H1 (cell line): ENCODE data around the gene DACT1. TPM values are rescaled to one million over a fixed set of nuclear protein-coding genes. Genes with fewer than 3 reads are reported as not detected.

Source experiments
- CTCF ChIA-PET: fragments of 300-600 bp; sonication (Branson Sonifier 250); formaldehyde crosslinking; loops from one replicate; lab custom pipeline; 2021; ENCODE audit not compliant: partially characterized antibody; lab: Charles Lee
- POLR2A ChIA-PET: fragments of 300-600 bp; sonication (Branson Sonifier 250); formaldehyde crosslinking; loops from one replicate; lab custom pipeline; 2021; ENCODE audit warnings: inconsistent platforms; ENCODE audit not compliant: partially characterized antibody; lab: Charles Lee
- DNase-seq, 2 experiments: peaks; one replicate each; pipeline versions ENCODE4 v3.0.0 to v3.0.0-alpha.2; 2010 to 2022; ENCODE audit warnings: low spot score in 2 of 2, low read depth in 1 of 2, mixed read lengths in 1 of 2
- FAIRE-seq: peaks from 2 replicates; lab custom pipeline; 2011; peaks lifted over from hg19 to GRCh38; lab: Jason Lieb, UNC
- H2AFZ ChIP-seq: 2 replicates; pipeline ENCODE4 v1.8.1; 2012; ENCODE audit warnings: low read length, inconsistent platforms
- H2AK5ac ChIP-seq: 2 replicates; pipeline ENCODE4 v1.6.1; 2013; ENCODE audit warnings: low read depth, low read length
- H2BK120ac ChIP-seq: replicated peaks from 2 replicates; pipeline ENCODE3; 2013; ENCODE audit warnings: low read depth, low read length, inconsistent platforms
- H2BK12ac ChIP-seq: 2 replicates; pipeline ENCODE4 v1.6.1; 2013; ENCODE audit warnings: low read depth, low read length
- H2BK15ac ChIP-seq: 2 replicates; pipeline ENCODE4 v1.6.1; 2013; ENCODE audit warnings: low read length
- H2BK20ac ChIP-seq: 2 replicates; pipeline ENCODE4 v1.6.1; 2013; ENCODE audit warnings: low read length
- H2BK5ac ChIP-seq: 2 replicates; pipeline ENCODE4 v1.6.1; 2013; ENCODE audit warnings: low read depth, low read length
- H3K14ac ChIP-seq: 2 replicates; pipeline ENCODE4 v1.6.1; 2013; ENCODE audit warnings: inconsistent platforms; ENCODE audit not compliant: insufficient read length
- H3K18ac ChIP-seq: 2 replicates; pipeline ENCODE4 v1.6.1; 2013; ENCODE audit warnings: low read length; ENCODE audit errors: extremely low read depth
- H3K23ac ChIP-seq: 2 replicates; pipeline ENCODE4 v1.6.1; 2013; ENCODE audit warnings: inconsistent platforms; ENCODE audit not compliant: insufficient read length
- H3K23me2 ChIP-seq: 2 replicates; pipeline ENCODE4 v1.6.1; 2013; ENCODE audit warnings: low read depth, low read length
- H3K27ac ChIP-seq: 2 replicates; pipeline ENCODE4 v1.6.1; 2011; ENCODE audit warnings: low read depth, low read length, inconsistent platforms
- H3K27me3 ChIP-seq, 4 experiments: replicated peaks in 1 of 4; 1 replicate in 1 of 4; 2 replicates in 3 of 4; pipeline versions ENCODE4 v1.6.1 to v1.8.1; 2011 to 2013; ENCODE audit warnings: low read length in 3 of 4, mild to moderate bottlenecking in 3 of 4, inconsistent platforms in 2 of 4, mixed read lengths in 2 of 4, moderate library complexity in 1 of 4; ENCODE audit not compliant: control insufficient read depth in 3 of 4, insufficient read depth in 3 of 4; ENCODE audit errors: extremely low read depth in 1 of 4
- H3K36me3 ChIP-seq, 4 experiments: 2 replicates each; pipeline versions ENCODE4 v1.6.1 to v1.8.1; 2011 to 2013; ENCODE audit warnings: mild to moderate bottlenecking in 4 of 4, low read length in 3 of 4, moderate library complexity in 2 of 4, control low read depth in 1 of 4, inconsistent platforms in 1 of 4; ENCODE audit not compliant: insufficient read depth in 4 of 4, control insufficient read depth in 2 of 4
- H3K4ac ChIP-seq: replicated peaks from 2 replicates; pipeline ENCODE3; 2013; ENCODE audit warnings: low read length, low read depth, mixed read lengths, inconsistent platforms; ENCODE audit not compliant: insufficient read length
- H3K4me1 ChIP-seq, 4 experiments: replicated peaks in 1 of 4; 1 replicate in 1 of 4; 2 replicates in 3 of 4; pipeline versions ENCODE4 v1.6.1 to v1.8.1; 2011 to 2013; ENCODE audit warnings: low read length in 3 of 4, inconsistent platforms in 2 of 4, mixed read lengths in 1 of 4; ENCODE audit not compliant: insufficient read depth in 4 of 4, control insufficient read depth in 3 of 4
- H3K4me2 ChIP-seq, 2 experiments: 2 replicates each; pipeline versions ENCODE4 v1.6.1 to v1.8.1; 2011 to 2013; ENCODE audit warnings: low read depth in 2 of 2, low read length in 2 of 2, control low read depth in 1 of 2, inconsistent platforms in 1 of 2, mild to moderate bottlenecking in 1 of 2; ENCODE audit not compliant: insufficient read depth in 1 of 2
- H3K4me3 ChIP-seq, 4 experiments: fragments of 200-600, 300-600 bp in 1 of 4; sonication (generic), shearing (Covaris generic), sonication (Bioruptor Twin) in 1 of 4; 2 replicates each; pipeline versions ENCODE4 v1.5.1 to v1.8.1; 2011 to 2016; ENCODE audit warnings: low read length in 4 of 4, low read depth in 3 of 4, control low read depth in 2 of 4, inconsistent platforms in 2 of 4, mild to moderate bottlenecking in 2 of 4, mixed read lengths in 1 of 4, moderate library complexity in 1 of 4; ENCODE audit not compliant: insufficient read depth in 2 of 4; ENCODE audit errors: extremely low read depth in 1 of 4
- H3K56ac ChIP-seq: replicated peaks from 2 replicates; pipeline ENCODE3; 2013; ENCODE audit warnings: low read depth, mild to moderate bottlenecking, mixed read lengths, low read length, inconsistent platforms; ENCODE audit not compliant: insufficient read length
- H3K79me1 ChIP-seq: 2 replicates; pipeline ENCODE4 v1.6.1; 2013; ENCODE audit warnings: low read depth, low read length, control low read depth
- H3K79me2 ChIP-seq, 2 experiments: 2 replicates each; pipeline versions ENCODE4 v1.6.1 to v1.8.1; 2012 to 2013; ENCODE audit warnings: low read length in 2 of 2, mild to moderate bottlenecking in 2 of 2, inconsistent platforms in 1 of 2; ENCODE audit not compliant: insufficient read depth in 2 of 2, control insufficient read depth in 1 of 2
- H3K9ac ChIP-seq, 4 experiments: replicated peaks in 1 of 4; 1 replicate in 1 of 4; 2 replicates in 3 of 4; pipeline versions ENCODE4 v1.6.1 to v1.8.1; 2011 to 2013; ENCODE audit warnings: low read depth in 3 of 4, low read length in 3 of 4, control low read depth in 2 of 4, mild to moderate bottlenecking in 2 of 4, moderate library complexity in 2 of 4, inconsistent platforms in 1 of 4; ENCODE audit errors: extremely low read depth in 1 of 4
- H3K9me3 ChIP-seq, 2 experiments: 2 replicates each; pipeline versions ENCODE4 v1.6.1 to v1.8.1; 2012 to 2013; ENCODE audit warnings: mild to moderate bottlenecking in 2 of 2, moderate library complexity in 2 of 2, control low read depth in 1 of 2, inconsistent platforms in 1 of 2, low read depth in 1 of 2, low read length in 1 of 2, mixed read lengths in 1 of 2; ENCODE audit not compliant: insufficient read depth in 2 of 2
- H4K20me1 ChIP-seq, 2 experiments: replicated peaks in 1 of 2; 2 replicates each; pipeline versions ENCODE3 to v1.8.1; 2011 to 2013; ENCODE audit warnings: inconsistent platforms in 2 of 2, low read length in 2 of 2, mild to moderate bottlenecking in 1 of 2; ENCODE audit not compliant: insufficient read depth in 2 of 2, control insufficient read depth in 1 of 2
- H4K5ac ChIP-seq: 2 replicates; pipeline ENCODE4 v1.6.1; 2013; ENCODE audit warnings: low read length, low read depth, mixed read lengths, inconsistent platforms; ENCODE audit not compliant: insufficient read length
- H4K8ac ChIP-seq: 2 replicates; pipeline ENCODE4 v1.8.0; 2013; ENCODE audit warnings: mild to moderate bottlenecking, moderate library complexity, low read length, inconsistent platforms; ENCODE audit not compliant: insufficient read depth; ENCODE audit errors: extremely low read depth
- H4K91ac ChIP-seq: replicated peaks from 2 replicates; pipeline ENCODE3; 2013; ENCODE audit warnings: low read length, mixed read lengths, inconsistent platforms; ENCODE audit not compliant: insufficient read length
- BRCA1 ChIP-seq: IDR thresholded peaks from 2 replicates; pipeline ENCODE4 v1.6.1; 2012; ENCODE audit warnings: low read depth, low read length, improper control_type of control experiment
- WGBS, 2 experiments: shearing (Covaris generic) in 1 of 2; methylation state at CpG; one replicate each; pipeline versions ENCODE4 v1.1.6 to v1.1.7; 2013 to 2015; ENCODE audit warnings: low lambda C conversion rate in 2 of 2, mixed read lengths in 2 of 2, inconsistent platforms in 1 of 2, low coverage in 1 of 2, missing lambda C conversion rate in 1 of 2; ENCODE audit not compliant: insufficient replicate concordance in 2 of 2, insufficient coverage in 1 of 2, insufficient read length in 1 of 2; ENCODE audit errors: extremely low coverage in 1 of 2, missing lambda C conversion rate in 1 of 2; 5-methylcytosine and 5-hydroxymethylcytosine counted together
- polyA plus RNA-seq, 7 experiments: library from polyadenylated mRNA; depleted of rRNA in 3 of 7; stranded (reverse) in 5 of 7; unstranded in 2 of 7; fragments of >200 nt in 5 of 7; fragments of 200-250 nt in 2 of 7; gene quantifications; 1 replicate in 5 of 7; 2 replicates in 1 of 7; 4 replicates in 1 of 7; pipeline versions ENCODE4 v1.2.1 to v1.2.3, GENCODE V29; 2011 to 2013; ENCODE audit warnings: missing spikeins in 2 of 7, mixed read lengths in 2 of 7
- total RNA-seq: library from RNA; stranded (reverse); fragmentation: NEBNext Ultra II Directional; extraction: Animal tissue kit (Norgen Biotek cat#: 25700); gene quantifications from 2 replicates; pipeline ENCODE4 v1.2.1, GENCODE V29; 2021

Gene DACT1
- total and polyA plus RNA-seq, 2 of the 8 experiments (the other 6 are each of a cell fraction or from before 2014, with no cell fraction given), result 3.2 to 29.8 TPM

DNA sequence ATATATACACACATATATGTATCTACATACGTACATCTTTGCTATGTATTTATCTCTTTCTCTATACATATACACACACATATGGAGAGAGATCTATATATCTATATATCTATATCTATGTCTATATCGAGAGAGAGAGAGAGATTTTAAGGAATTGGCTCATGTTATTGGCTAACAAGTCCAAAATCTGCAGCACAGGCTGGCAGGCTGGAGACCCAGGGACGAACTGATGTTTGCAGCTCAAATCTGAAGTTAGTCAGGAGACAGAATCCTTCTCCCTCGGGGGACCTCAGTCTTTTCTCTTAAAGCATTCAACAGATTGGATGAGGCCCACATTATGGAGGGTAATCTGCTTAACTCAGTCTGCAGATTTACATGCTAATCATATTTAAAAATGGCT is 40.7 kb upstream of the DACT1 start:
- no peaks in the 10 kb centered on the region for H3K27me3 ChIP-seq
- no peak overlapping the region for H3K4me2 ChIP-seq
- no peak overlapping the region for H3K23ac ChIP-seq
- H3K4ac ChIP-seq, result no peak overlapping the region
- DNase-seq, result no peak
- H2BK15ac ChIP-seq, result no peak overlapping the region
- H3K18ac ChIP-seq, result no peak overlapping the region
- no peak overlapping the region for H2BK12ac ChIP-seq
- H3K36me3 ChIP-seq, result no peaks in the 10 kb centered on the region
- H4K5ac ChIP-seq, result no peak overlapping the region
- ChIA-PET POLR2A (no interaction called here), CTCF (interaction anchor here (1.0 to 2.0 kb wide), 3 partner anchors 16 to 96 kb away, joined by 3 to 7 read pairs (median 4); partner anchors contain the start of gene DACT1)
- H3K79me1 ChIP-seq, result no peaks in the 10 kb centered on the region
- FAIRE-seq, result no peak
- H3K4me1 ChIP-seq, result peaks cover 0 to 6% (median 2%) of the 10 kb centered on the region in 4 experiments; a peak in 3 of 7 replicates
- H2AFZ ChIP-seq, result no peak overlapping the region
- H2BK5ac ChIP-seq, result no peak overlapping the region
- H3K9ac ChIP-seq, result no peak overlapping the region
- no peak overlapping the region for H2AK5ac ChIP-seq
- no peak for TF ChIP-seq BRCA1
- 88% methylated on average over 4 of the region's 4 CpGs; no CpG with 5 or more reads in 1 of the 2 experiments for WGBS, 2 experiments
- no peak overlapping the region for H3K14ac ChIP-seq
- H4K91ac ChIP-seq, result no peak overlapping the region
- H3K23me2 ChIP-seq, result no peaks in the 10 kb centered on the region
- H3K4me3 ChIP-seq, result no peak overlapping the region
- no peak overlapping the region for H3K56ac ChIP-seq
- H4K20me1 ChIP-seq, result no peaks in the 10 kb centered on the region
- H3K27ac ChIP-seq, result no peak overlapping the region
- no peaks in the 10 kb centered on the region for H3K9me3 ChIP-seq
- no peak overlapping the region for H4K8ac ChIP-seq
- H2BK120ac ChIP-seq, result no peak overlapping the region
- H3K79me2 ChIP-seq, result no peaks in the 10 kb centered on the region
- H2BK20ac ChIP-seq, result no peak overlapping the region
